22Rv1 (cell line): ENCODE results near the gene AADACL2.
"Not testable (repeated sequence)": the region's sequence is repeated elsewhere in the genome, so short reads cannot be mapped to it uniquely, and the experiment has no call there.

Experiments
- H3K27ac ChIP-seq: fragments of 450-650 bp; 2 replicates; pipeline ENCODE4 v1.5.1; 2017
- ZFX ChIP-seq: fragments of 450-650 bp; IDR thresholded peaks from 2 replicates; pipeline ENCODE4 v1.6.1; 2017; ENCODE audit warnings: antibody characterized with exemption, borderline replicate concordance
- TF ChIP-seq, protein P1 (sequence below): fragments of 450-650 bp; IDR thresholded peaks from 2 replicates; pipeline ENCODE4 v1.5.1; 2017; ENCODE audit warnings: mild to moderate bottlenecking

Gene AADACL2

DNA sequence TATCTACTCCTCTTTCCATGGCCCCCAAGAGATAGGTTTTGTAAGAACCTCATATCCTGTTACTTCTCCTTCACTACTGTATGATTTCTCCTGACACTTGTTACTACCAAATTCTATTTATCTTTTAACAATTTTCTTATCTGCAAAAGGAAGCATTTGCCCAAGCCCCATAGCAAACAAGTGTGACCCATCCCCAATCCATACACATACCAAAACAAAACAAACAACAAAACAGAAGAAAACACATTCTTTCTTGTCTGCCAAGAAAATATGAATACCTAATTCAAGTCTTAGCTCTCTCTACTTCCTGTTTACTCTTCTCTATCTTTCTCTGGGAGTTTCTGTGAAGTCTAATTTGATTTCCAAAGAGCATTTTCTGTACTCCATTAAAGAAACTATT is 41.2 kb downstream of the AADACL2 start:
- H3K27ac ChIP-seq = no peak overlapping the region
- no peak for TF ChIP-seq ZFX
- TF ChIP-seq, protein P1, sequence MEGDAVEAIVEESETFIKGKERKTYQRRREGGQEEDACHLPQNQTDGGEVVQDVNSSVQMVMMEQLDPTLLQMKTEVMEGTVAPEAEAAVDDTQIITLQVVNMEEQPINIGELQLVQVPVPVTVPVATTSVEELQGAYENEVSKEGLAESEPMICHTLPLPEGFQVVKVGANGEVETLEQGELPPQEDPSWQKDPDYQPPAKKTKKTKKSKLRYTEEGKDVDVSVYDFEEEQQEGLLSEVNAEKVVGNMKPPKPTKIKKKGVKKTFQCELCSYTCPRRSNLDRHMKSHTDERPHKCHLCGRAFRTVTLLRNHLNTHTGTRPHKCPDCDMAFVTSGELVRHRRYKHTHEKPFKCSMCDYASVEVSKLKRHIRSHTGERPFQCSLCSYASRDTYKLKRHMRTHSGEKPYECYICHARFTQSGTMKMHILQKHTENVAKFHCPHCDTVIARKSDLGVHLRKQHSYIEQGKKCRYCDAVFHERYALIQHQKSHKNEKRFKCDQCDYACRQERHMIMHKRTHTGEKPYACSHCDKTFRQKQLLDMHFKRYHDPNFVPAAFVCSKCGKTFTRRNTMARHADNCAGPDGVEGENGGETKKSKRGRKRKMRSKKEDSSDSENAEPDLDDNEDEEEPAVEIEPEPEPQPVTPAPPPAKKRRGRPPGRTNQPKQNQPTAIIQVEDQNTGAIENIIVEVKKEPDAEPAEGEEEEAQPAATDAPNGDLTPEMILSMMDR = no peak

GRCh38 chr3:151775314-151776258 is 41.9 kb downstream of the AADACL2 start:
- H3K27ac ChIP-seq = no peak overlapping the region
- TF ChIP-seq, protein P1 = no peak
- no peak for TF ChIP-seq ZFX

GRCh38 chr3:151776259-151776740 is 42.6 kb downstream of the AADACL2 start:
- TF ChIP-seq, protein P1 = no peak
- no peak for TF ChIP-seq ZFX
- H3K27ac ChIP-seq = no peak overlapping the region

GRCh38 chr3:151777880-151778279 is 44.2 kb downstream of the AADACL2 start:
- H3K27ac ChIP-seq = no peak overlapping the region
- TF ChIP-seq, protein P1 = no peak
- no peak for TF ChIP-seq ZFX

GRCh38 chr3:151787626-151788025 is 53.9 kb downstream of the AADACL2 start:
- no peak overlapping the region for H3K27ac ChIP-seq
- TF ChIP-seq, protein P1 = no peak
- no peak for TF ChIP-seq ZFX

DNA sequence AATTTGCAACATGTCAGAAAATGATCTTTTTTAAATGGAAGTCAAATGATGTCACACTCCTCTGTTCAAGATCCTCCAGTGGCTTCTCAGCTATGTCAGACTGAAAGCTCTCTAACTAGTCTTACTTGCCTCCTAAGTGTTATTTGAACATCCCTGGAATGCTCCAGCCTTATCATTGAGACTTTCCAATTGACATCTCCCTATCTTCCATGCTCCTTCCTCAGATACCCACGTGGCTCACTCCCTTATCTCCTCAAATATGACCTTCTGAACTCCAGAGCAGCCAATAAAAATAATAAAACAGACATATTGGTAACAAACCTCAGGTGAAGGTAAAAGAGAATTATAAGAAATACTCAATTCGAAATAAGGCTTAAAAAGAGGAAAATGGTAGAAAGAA is 54.7 kb downstream of the AADACL2 start:
- no peak overlapping the region for H3K27ac ChIP-seq
- TF ChIP-seq ZFX = no peak
- TF ChIP-seq, protein P1 = no peak

DNA sequence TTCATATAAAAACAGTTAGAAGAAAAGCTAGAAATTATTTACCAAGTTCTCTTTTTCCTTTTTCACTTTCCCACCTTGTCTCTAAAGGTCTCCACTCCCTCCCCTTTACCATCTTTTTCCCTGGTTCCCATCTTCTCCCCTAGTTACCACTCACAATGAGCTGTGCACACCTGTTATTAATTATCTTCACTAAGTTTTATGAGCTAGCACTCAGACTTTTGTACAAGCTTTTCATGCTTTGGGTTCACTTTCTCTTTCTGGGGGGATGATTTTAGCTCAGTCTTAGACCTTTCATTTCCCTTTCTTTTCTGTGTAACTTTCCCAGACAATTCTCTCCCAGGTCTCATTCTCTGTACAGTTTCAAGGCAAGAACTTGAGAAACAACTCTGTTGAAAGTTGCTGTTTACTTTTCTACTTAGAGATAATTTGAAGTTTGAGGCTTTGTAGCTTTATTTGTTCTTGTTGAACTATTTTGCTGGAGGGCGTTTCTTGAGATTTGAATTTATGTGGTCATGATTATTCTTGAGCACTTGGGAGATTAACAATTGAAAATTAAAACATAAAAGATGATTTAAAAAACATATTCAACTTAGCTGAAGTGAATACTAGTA is 56.2 kb downstream of the AADACL2 start:
- TF ChIP-seq ZFX = no peak
- TF ChIP-seq, protein P1 = no peak
- no peak overlapping the region for H3K27ac ChIP-seq

DNA sequence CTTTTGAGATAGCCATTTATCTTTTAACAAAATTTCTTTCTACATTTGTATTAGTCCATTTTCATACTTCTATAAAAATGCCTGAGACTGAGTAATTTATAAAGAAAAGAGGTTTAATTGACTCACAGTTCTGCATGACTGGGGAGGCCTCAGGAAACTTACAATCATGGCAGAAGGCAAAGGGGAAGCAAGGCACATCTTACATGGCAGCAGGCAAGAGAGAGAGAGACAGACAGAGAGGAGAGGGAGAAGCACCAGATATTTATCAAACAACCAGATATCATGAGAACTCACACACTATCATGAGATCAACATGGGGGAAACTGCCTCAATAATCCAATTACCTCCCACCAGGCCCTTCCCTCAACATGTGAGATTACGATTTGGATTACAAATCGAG is 57.0 kb downstream of the AADACL2 start:
- not testable (repeated sequence) for H3K27ac ChIP-seq
